Duodenal mucosa (tissue), 2 donors: ENCODE results near the gene KSR1.
"Not testable (repeated sequence)": the region's sequence is repeated elsewhere in the genome, so short reads cannot be mapped to it uniquely, and the experiment has no call there.

ENCODE experiments used
- H3K27ac ChIP-seq: one replicate; pipeline ENCODE4 v1.7.0; 2013; ENCODE audit warnings: low read depth, low read length
- H3K27me3 ChIP-seq, 2 donors: one replicate each; pipeline ENCODE4 v1.7.0; 2013; ENCODE audit warnings: low read length in 2 of 2, control low read depth in 1 of 2; ENCODE audit not compliant: insufficient read depth in 2 of 2, control insufficient read depth in 1 of 2
- H3K36me3 ChIP-seq, 2 donors: one replicate each; pipeline ENCODE4 v1.7.0; 2013; ENCODE audit warnings: low read length in 2 of 2, control low read depth in 1 of 2; ENCODE audit not compliant: insufficient read depth in 2 of 2, control insufficient read depth in 1 of 2
- H3K4me1 ChIP-seq, 2 donors: one replicate each; pipeline ENCODE4 v1.7.0; 2013; ENCODE audit warnings: low read length in 2 of 2, control low read depth in 1 of 2; ENCODE audit not compliant: insufficient read depth in 2 of 2, control insufficient read depth in 1 of 2
- H3K4me3 ChIP-seq, 2 donors: one replicate each; pipeline ENCODE4 v1.7.0; 2013; ENCODE audit warnings: low read length in 2 of 2, low read depth in 1 of 2
- H3K9ac ChIP-seq, 2 donors: one replicate each; pipeline ENCODE4 v1.7.0; 2013; ENCODE audit warnings: low read length in 2 of 2, low read depth in 1 of 2
- H3K9me3 ChIP-seq, 2 donors: one replicate each; pipeline ENCODE4 v1.7.0; 2013; ENCODE audit warnings: low read length in 2 of 2, control low read depth in 1 of 2; ENCODE audit not compliant: control insufficient read depth in 1 of 2

KSR1 gene

DNA sequence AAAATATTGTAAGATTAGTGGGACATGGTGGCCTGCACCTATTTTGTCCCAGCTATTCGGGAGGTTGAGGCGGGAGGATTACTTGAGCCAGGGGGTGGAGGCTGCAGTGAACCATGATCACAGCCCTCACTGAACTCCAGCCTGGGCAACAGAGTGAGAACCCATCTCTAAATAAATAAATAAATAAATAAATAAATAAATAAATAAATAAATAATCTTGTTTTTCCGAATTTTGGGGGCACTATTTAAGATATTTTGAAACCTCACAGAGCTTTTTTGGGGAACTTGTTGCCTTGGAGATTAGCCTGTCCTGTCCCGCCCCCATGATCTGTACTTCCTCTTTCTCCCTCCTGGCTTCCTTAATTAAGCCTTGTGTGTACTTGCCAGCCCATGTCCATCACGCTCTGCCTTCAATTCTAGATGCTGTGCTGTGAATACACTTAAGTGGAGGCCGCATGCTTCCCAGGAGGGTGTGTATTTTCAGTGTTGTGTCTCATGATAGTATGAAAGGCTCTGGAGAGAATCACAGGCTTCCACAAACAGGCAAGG is 179.1 kb downstream of the KSR1 start:
- H3K4me3 ChIP-seq = no peak overlapping the region
- H3K9me3 ChIP-seq = no peaks in the 10 kb centered on the region
- no peak overlapping the region for H3K9ac ChIP-seq
- H3K4me1 ChIP-seq = peaks cover 19 to 44% of the 10 kb centered on the region in 2 donors
- no peak overlapping the region for H3K27ac ChIP-seq
- peaks cover 1 to 5% of the 10 kb centered on the region in 2 donors for H3K36me3 ChIP-seq
- H3K27me3 ChIP-seq = no peaks in the 10 kb centered on the region

DNA sequence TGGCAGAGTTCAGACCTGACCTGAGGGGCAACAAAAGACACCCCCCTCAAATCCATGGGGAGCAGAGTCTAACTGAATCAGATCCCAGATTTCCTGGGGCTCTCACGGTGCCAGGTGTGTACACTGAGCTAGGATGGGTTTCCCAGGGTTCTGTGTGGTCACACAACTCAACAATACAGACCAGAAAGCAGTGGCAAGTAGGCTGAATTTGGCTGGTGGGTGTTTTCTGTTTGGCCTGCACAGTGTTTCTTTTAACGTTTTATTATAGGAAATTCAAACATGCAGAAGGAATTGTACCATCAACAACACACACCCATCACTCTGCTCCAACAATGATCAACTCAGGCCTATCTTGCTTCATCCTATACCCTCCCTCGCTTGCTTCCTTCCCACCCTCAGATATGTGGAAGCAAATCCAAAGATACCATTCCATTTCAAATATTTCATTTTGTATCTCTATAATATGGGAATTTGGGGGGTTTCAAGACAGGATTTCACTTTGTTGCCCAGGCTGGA is 179.8 kb downstream of the KSR1 start:
- peaks cover 8 to 12% of the 10 kb centered on the region in 2 donors for H3K36me3 ChIP-seq
- not testable (repeated sequence) for H3K27me3 ChIP-seq, H3K27ac ChIP-seq, H3K9ac ChIP-seq, H3K4me3 ChIP-seq, H3K9me3 ChIP-seq
- peaks cover 19 to 38% of the 10 kb centered on the region in 2 donors for H3K4me1 ChIP-seq

DNA sequence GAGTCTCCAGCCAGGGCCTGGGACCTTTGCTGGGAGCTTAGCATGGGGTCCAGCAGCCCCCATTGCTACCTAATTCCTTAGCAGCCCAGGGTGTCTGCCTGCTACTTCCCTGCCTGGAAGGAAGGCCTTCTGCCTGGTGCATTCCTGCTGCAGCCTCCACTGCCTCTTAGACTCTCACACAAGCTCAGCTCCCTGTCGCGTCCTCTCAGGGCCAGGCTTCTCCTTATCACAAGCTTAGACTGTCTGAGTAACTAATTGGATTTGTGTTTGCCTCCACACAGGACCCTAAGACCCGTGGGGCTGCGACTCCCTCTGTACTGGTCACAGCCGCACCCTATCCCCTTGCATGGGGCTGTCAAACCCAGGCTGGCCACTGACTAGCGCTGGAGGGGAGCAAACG is 181.6 kb downstream of the KSR1 start:
- not testable (repeated sequence) for H3K9ac ChIP-seq, H3K27me3 ChIP-seq, H3K9me3 ChIP-seq, H3K27ac ChIP-seq, H3K4me3 ChIP-seq
- H3K4me1 ChIP-seq = peaks cover 12 to 21% of the 10 kb centered on the region in 2 donors
- peaks cover 8 to 22% of the 10 kb centered on the region in 2 donors for H3K36me3 ChIP-seq

DNA sequence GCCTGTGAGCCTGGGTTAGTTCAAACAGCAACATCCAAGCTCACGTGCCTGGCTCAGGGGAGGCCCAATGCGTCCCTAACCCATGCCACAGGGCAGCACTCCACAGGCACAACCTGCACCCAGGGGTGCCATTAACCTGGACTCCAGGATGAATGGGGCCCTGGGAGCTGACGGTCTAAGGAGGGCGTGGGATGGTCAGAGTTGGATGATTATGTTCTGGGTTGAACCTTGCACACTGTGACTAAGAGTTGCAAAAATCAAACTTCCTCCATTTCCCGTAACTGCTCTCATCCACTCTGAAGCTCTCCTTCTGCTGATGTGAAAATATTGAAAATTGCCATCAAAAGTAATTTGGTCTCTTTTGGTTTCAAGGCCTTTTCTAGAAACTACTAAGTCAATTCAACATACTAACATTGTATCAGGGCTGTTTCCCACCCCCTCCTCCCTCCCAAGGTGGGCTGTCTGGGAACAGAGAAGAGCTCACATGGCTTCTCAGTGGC is 182.2 kb downstream of the KSR1 start:
- not testable (repeated sequence) for H3K9me3 ChIP-seq, H3K27ac ChIP-seq, H3K9ac ChIP-seq, H3K4me3 ChIP-seq, H3K27me3 ChIP-seq
- Histone ChIP-seq H3K36me3 (peaks cover 8 to 26% of the 10 kb centered on the region in 2 donors), H3K4me1 (peaks cover 6 to 14% of the 10 kb centered on the region in 2 donors)

DNA sequence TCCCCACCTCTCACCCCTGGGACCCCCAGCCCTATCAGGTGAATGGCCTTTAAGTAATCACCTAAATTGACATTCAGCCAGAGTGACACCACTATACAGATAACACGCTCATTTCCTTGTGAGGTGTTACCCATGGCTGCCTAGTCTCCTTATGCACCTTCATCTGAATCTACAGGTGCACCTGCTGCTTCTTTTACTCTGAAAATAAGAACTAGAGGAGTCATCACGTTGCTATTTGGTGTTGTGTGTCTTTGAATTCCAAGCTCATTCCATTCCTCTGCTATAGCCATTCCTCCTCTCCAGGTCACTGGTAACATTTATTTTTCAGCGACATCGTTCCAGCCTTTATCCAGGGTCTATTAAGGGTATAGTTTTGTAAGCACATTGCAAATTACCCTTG is 184.5 kb downstream of the KSR1 start:
- Histone ChIP-seq H3K4me3 (no peak overlapping the region), H3K27ac (no peak overlapping the region), H3K9ac (no peak overlapping the region), H3K4me1 (peaks cover 0 to 2% of the 10 kb centered on the region in 2 donors), H3K27me3 (no peaks in the 10 kb centered on the region), H3K9me3 (no peaks in the 10 kb centered on the region), H3K36me3 (peaks cover 8 to 37% of the 10 kb centered on the region in 2 donors)

DNA sequence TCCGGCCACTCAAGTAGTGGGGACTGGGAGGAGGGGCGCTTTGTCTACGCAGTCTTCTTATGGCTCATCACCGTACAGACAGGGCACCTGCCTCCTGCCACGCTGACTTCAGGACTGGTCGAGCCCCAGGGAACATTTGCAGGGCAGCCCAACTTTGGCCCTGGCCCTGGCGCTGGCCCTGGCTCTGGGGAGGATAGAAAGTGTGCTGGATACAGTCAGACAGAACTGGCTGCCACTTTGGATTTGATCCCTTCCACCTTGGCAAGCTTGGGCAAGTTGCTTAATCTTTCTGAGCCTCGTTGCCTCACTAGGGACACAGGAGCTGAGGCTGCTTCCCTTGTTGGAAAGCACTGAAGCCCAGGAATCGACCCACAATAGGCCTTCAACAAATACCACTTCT is 188.3 kb downstream of the KSR1 start:
- Histone ChIP-seq H3K9me3 (no peaks in the 10 kb centered on the region), H3K36me3 (peaks cover 8 to 52% of the 10 kb centered on the region in 2 donors), H3K4me3 (no peak overlapping the region), H3K4me1 (peaks cover 12 to 17% of the 10 kb centered on the region in 2 donors), H3K27ac (no peak overlapping the region), H3K27me3 (no peaks in the 10 kb centered on the region), H3K9ac (no peak overlapping the region)

DNA sequence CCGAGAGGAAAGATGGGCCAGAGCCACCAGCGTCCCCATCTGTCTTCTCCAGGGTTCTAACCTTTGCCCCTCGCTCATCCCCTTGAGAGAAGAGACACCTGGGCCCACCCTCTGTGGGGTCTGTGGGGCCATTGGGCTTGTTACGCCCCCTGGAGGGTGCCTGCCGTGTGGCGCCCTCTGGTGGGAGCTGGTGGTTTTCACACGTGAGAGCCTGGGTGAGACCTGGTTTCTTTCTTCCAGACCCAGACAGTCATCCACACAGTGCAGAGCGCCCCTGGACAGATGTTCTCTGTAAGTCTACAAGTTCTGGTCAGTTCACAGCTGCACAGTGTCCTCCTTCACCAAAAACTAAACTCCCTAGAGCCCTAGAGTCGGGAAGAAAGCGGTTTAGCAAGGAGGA is 189.4 kb downstream of the KSR1 start:
- not testable (repeated sequence) for H3K4me3 ChIP-seq, H3K9me3 ChIP-seq, H3K9ac ChIP-seq, H3K27ac ChIP-seq, H3K27me3 ChIP-seq
- Histone ChIP-seq H3K36me3 (peaks cover 5 to 44% of the 10 kb centered on the region in 2 donors), H3K4me1 (peaks cover 12 to 17% of the 10 kb centered on the region in 2 donors)

DNA sequence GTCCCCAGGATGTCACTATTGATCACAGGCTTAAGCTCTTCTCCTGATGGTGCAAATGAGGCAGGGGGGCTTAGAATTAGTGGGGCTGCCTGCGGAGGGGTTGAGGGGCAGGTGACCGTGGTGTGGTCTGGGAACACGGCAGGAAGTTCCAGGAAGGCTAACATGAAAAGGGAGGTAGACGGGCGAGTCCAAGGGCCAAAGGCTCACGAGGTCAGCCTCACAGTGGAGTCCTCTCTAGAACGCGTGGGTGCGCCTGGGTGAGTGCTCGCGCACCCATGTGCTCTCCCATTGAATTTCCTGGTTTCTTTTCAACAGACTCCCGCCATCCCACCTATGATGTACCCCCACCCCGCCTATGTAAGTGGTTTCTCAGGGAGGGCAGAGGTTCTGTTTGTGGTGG is 190.0 kb downstream of the KSR1 start:
- Histone ChIP-seq H3K27ac (no peak overlapping the region), H3K9ac (no peak overlapping the region), H3K36me3 (peaks cover 0 to 38% of the 10 kb centered on the region in 2 donors), H3K4me1 (peaks cover 12 to 17% of the 10 kb centered on the region in 2 donors), H3K4me3 (no peak overlapping the region), H3K9me3 (no peaks in the 10 kb centered on the region), H3K27me3 (no peaks in the 10 kb centered on the region)

DNA sequence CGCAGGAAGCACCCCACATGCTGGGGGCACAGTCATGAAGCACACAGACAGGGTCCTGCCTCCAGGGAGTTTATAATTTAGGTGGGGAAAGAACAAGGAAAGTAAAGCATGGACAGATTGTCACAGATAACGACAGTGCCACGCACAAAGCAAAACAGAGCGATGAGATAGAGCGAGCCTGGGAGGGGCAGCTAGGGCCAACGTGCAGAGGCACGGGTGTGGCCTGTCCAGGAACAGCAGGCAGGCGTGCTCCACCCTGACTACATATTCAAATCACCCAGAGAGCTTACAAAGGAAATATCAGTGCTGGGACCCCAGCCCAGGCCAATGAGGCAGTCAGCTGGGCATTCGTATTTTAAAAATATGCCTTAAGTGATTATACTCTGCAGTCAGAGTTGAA is 191.5 kb downstream of the KSR1 start:
- no peaks in the 10 kb centered on the region for H3K27me3 ChIP-seq
- no peak overlapping the region for H3K4me3 ChIP-seq
- no peaks in the 10 kb centered on the region for H3K9me3 ChIP-seq
- no peak overlapping the region for H3K27ac ChIP-seq
- H3K9ac ChIP-seq = peak overlapping the region in 1 of 2 donors; percentile 11
- peaks cover 0 to 29% of the 10 kb centered on the region in 2 donors for H3K36me3 ChIP-seq
- H3K4me1 ChIP-seq = peaks cover 12 to 17% of the 10 kb centered on the region in 2 donors

DNA sequence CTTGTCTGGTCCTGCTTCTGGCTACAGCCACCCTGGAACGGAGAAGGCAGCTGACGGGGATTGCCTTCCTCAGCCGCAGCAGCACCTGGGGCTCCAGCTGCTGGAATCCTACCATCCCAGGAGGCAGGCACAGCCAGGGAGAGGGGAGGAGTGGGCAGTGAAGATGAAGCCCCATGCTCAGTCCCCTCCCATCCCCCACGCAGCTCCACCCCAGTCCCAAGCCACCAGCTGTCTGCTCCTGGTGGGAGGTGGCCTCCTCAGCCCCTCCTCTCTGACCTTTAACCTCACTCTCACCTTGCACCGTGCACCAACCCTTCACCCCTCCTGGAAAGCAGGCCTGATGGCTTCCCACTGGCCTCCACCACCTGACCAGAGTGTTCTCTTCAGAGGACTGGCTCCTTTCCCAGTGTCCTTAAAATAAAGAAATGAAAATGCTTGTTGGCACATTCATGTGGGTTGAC is 192.9 kb downstream of the KSR1 start:
- not testable (repeated sequence) for H3K27ac ChIP-seq, H3K4me3 ChIP-seq, H3K27me3 ChIP-seq, H3K9ac ChIP-seq, H3K9me3 ChIP-seq
- Histone ChIP-seq H3K4me1 (peaks cover 12 to 17% of the 10 kb centered on the region in 2 donors), H3K36me3 (peaks cover 0 to 22% of the 10 kb centered on the region in 2 donors)
